Muscle layer of duodenum (tissue), 2 donors: ENCODE measurements around the gene SCO2.
A peak's percentile ranks its signal among the peaks of the same experiment; 100 is the strongest.

Experiments
- H3K27ac ChIP-seq: one replicate; pipeline ENCODE4 v1.7.0; 2013; ENCODE audit warnings: mild to moderate bottlenecking, low read length
- H3K27me3 ChIP-seq: one replicate; pipeline ENCODE4 v1.7.0; 2013; ENCODE audit warnings: low read depth, mild to moderate bottlenecking, control low read depth, low read length
- H3K36me3 ChIP-seq, 2 donors: one replicate each; pipeline ENCODE4 v1.7.0; 2013; ENCODE audit warnings: low read length in 2 of 2, control low read depth in 1 of 2, mild to moderate bottlenecking in 1 of 2; ENCODE audit not compliant: insufficient read depth in 2 of 2, control insufficient read depth in 1 of 2
- H3K4me1 ChIP-seq, 2 donors: one replicate each; pipeline ENCODE4 v1.7.0; 2013; ENCODE audit warnings: low read length in 2 of 2, mild to moderate bottlenecking in 2 of 2, control low read depth in 1 of 2, moderate library complexity in 1 of 2; ENCODE audit not compliant: insufficient read depth in 2 of 2, control insufficient read depth in 1 of 2
- H3K4me3 ChIP-seq, 2 donors: one replicate each; pipeline ENCODE4 v1.7.0; 2013; ENCODE audit warnings: low read length in 2 of 2, low read depth in 1 of 2, mild to moderate bottlenecking in 1 of 2
- H3K9me3 ChIP-seq, 2 donors: one replicate each; pipeline ENCODE4 v1.7.0; 2013; ENCODE audit warnings: low read length in 2 of 2, control low read depth in 1 of 2, mild to moderate bottlenecking in 1 of 2; ENCODE audit not compliant: control insufficient read depth in 1 of 2
- donor health status: healthy.

The SCO2 gene

DNA sequence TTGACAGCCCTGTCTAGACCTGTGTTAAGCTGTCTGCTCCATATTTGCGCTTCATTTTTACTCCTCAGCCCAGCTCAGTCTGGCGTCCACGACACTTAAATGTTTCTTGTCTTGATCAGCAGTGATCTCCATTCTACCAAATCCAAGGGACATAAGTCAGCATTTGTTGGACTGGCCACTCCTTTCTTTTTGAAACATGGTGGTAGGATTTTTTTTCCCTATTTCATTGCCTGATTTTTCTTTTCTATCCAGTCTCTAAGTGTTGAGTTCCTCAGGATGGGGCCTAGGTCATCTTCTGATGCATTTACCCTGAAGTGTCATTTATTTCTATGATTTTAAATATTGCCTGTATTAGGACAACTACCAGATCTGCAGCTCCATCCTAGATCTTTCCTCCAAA is 16.5 kb downstream of the SCO2 start:
- Histone ChIP-seq H3K4me3 (peak overlapping the region; percentile 76 to 79), H3K4me1 (peaks cover 0 to 26% of the 10 kb centered on the region in 2 donors), H3K9me3 (no peaks in the 10 kb centered on the region), H3K36me3 (peaks cover 0 to 13% of the 10 kb centered on the region in 2 donors), H3K27me3 (no peaks in the 10 kb centered on the region), H3K27ac (peak overlapping the region; percentile 47)

DNA sequence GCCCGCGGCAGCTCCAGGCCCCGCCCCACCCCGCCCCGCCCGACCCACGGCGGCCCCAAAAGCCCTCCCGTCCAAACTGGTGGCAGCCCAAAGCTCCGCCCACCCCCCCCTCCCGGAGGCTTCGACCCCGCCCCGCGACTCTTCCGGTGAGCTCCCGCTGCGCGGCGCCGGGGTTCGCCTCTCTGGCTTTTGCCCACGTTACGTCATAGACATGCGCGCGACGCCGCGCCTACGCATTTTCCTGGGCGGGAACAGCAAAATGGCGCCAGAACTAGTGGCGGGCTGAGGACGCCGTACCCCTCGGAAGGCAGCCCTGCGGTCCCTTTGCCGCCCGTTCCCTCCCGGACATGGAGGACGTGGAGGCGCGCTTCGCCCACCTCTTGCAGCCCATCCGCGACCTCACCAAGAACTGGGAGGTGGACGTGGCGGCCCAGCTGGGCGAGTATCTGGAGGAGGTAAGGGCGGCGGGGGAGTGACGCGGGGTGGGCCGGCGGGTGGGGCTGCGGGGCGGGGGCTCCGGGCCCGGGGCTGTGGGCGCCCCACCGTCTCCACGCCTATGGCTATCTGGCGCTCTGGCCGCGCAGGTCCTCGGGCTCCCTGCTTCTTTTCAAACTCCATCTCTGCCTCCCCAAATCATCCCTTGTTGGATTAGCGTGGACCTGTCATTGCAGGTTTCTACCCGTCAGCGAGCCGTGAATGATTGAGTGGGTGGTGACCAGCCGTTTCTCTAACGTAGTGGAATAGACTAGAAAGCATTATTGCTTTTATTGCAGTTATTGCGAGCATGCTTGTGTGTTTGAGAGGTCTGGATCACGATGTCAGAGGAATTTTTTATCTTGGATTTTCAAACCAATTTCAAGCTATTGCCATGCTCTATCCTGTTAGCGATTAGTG is 17.2 kb downstream of the SCO2 start, which contains the start of gene NCAPH2:
TSS of gene NCAPH2 (plus strand) at position 234 of the 894 bp plus-strand sequence. CDS start at position 348, 114 bp downstream.
- peaks cover 0 to 16% of the 10 kb centered on the region in 2 donors for H3K36me3 ChIP-seq
- H3K9me3 ChIP-seq: no peaks in the 10 kb centered on the region
- H3K4me3 ChIP-seq: peak within 1 kb of the TSS; percentile 90 to 99
- H3K4me1 ChIP-seq: peaks cover 0 to 26% of the 10 kb centered on the region in 2 donors
- H3K27ac ChIP-seq: peak within 1 kb of the TSS; percentile 63
- H3K27me3 ChIP-seq: no peaks in the 10 kb centered on the region

DNA sequence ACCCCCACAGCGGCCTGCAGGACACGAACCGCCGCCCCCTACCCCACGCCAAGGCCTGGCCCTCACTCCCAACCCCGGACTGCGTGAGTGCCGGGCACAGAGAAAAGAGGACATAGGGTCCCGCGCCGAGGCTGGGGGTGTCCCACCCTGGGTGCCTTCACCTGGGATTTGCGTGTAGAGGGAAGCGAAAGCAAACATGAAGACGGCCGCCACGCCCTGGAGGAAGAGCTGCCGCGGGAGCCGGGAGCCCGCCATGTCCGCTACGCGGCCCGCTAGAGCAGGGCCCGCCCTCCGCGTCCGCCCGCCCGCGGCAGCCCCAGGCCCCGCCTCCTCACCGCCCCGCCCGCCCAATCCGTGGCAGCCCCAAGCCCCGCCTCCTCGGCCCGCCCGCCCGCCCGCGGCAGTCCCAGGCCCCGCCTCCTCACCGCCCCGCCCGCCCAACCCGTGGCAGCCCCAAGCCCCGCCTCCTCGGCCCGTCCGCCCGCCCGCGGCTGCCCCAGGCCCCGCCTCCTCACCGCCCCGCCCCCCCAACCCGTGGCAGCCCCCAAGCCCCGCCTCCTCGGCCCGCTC is 17.9 kb downstream of the SCO2 start, which contains the start of gene LMF2:
TSS of gene LMF2 (minus strand) at position 282 of the 570 bp plus-strand sequence. CDS start at position 255, 27 bp downstream.
- no peaks in the 10 kb centered on the region for H3K9me3 ChIP-seq
- H3K4me3 ChIP-seq: peak within 1 kb of the TSS; percentile 90 to 99
- peaks cover 0 to 23% of the 10 kb centered on the region in 2 donors for H3K36me3 ChIP-seq
- H3K27me3 ChIP-seq: no peaks in the 10 kb centered on the region
- H3K27ac ChIP-seq: peak within 1 kb of the TSS; percentile 63
- H3K4me1 ChIP-seq: peaks cover 0 to 26% of the 10 kb centered on the region in 2 donors

DNA sequence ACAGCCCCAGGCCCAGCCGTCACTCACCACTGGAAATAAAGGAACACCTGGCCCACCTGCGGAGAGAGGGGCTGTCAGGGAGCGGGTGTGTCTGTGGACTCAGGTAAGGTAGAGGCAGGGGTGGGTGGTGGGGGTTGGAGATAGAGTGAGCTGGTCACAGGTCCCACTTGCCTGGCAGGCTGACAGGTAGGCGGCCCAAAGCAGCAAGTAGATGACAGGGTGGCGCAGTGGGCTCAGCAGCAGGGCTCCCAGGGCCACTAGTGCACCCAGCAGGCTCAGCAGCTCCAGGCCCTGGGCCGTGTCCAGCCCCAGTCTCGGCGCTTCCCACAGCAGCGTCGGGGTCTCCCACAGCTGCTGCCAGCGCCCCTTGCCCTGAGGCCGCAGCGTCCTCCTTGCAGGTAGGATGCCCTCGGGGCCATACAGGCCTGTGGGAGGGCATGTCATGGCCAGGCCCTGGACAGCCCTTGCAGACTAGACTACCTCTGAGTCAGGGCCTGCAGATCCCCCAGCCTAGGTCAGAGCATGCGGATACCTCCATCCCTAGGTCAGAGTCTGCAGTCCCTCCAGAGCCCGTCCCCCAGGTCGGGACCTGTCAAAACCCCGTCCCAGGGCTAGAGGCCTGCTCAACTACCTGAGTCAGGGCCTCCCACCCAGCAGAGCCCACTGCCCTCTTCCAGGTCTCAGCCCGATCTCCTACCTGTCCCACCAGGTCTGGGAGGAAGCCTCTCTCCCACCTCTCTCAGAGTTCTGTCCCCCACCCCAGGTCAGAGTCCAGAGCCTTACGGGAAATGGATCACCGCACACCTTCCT is 18.6 kb downstream of the SCO2 start:
- Histone ChIP-seq H3K4me1 (peaks cover 0 to 26% of the 10 kb centered on the region in 2 donors), H3K27me3 (no peaks in the 10 kb centered on the region), H3K36me3 (peaks cover 0 to 23% of the 10 kb centered on the region in 2 donors), H3K27ac (peak overlapping the region; percentile 63), H3K4me3 (peak overlapping the region; percentile 90 to 99), H3K9me3 (no peaks in the 10 kb centered on the region)

DNA sequence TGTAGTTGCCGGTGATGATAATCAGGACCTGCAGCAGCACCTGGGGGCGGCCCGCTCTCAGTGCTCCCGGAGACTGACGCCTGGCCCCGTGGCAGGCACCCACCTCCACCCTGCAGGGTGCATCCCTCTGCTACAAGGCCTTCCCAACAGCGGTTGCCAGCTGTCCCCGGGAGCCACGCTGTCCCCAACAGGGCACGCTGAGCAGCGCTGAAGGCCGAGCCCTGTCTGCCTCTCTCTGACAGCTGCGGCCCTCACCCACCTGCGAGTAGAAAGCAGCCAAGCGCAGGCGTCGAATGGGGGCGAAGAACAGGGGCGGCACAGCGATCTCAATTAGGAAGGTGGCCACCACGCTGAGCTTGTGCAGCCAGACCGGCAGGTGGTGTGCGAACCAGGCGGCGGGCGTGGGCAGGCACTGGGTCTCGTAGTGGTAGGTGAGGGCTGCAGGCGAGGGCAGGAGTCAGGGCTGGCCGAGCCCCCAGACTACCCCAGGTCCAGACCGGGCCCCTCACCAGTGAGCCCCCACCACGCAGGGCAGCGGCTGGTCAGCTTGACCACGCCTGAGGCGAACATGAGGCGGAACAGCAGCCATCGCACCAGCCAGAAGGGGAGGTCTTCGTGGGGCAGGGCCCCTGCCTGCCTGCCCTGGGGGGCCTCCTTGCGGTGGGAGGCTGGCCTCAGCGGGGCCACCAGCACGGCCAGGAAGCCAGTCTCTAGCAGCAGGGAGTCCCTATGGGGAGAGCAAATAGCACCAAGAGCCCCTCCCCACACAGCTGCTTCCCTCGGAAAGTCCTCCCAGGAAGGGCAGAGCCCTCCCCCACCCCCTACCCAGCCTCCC is 19.4 kb downstream of the SCO2 start:
- H3K27me3 ChIP-seq: no peaks in the 10 kb centered on the region
- peak overlapping the region; percentile 90 to 99 for H3K4me3 ChIP-seq
- H3K4me1 ChIP-seq: peaks cover 0 to 26% of the 10 kb centered on the region in 2 donors
- peaks cover 0 to 23% of the 10 kb centered on the region in 2 donors for H3K36me3 ChIP-seq
- H3K9me3 ChIP-seq: no peaks in the 10 kb centered on the region
- H3K27ac ChIP-seq: no peak overlapping the region

DNA sequence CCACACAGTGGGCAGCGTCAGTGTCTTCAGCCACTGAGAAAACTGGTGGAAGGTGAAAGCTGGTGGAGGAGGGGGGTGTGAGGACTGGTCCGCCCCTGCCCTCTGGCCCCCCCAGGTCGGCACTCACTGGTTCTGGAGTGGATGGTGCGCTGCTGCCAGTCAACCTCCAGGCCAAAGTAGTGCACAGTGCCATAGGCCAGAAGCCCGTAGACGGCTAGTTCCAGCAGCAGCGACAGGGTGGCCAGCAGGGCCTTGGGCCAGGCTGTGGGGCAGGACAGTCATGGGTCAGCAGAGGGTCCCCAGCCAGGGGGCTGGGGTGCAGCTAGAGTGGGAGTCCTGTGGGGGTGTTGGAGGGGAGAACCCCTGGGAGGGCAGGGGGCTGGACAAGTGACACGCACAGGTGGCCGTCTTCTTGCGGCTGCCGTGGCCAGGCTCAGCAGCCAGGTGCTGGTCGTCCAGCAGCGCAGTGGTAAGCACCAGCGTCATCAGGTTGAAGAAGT is 20.1 kb downstream of the SCO2 start:
- Histone ChIP-seq H3K27me3 (no peaks in the 10 kb centered on the region), H3K36me3 (peaks cover 0 to 23% of the 10 kb centered on the region in 2 donors), H3K4me3 (no peak overlapping the region), H3K9me3 (no peaks in the 10 kb centered on the region), H3K4me1 (peaks cover 0 to 26% of the 10 kb centered on the region in 2 donors), H3K27ac (no peak overlapping the region)

DNA sequence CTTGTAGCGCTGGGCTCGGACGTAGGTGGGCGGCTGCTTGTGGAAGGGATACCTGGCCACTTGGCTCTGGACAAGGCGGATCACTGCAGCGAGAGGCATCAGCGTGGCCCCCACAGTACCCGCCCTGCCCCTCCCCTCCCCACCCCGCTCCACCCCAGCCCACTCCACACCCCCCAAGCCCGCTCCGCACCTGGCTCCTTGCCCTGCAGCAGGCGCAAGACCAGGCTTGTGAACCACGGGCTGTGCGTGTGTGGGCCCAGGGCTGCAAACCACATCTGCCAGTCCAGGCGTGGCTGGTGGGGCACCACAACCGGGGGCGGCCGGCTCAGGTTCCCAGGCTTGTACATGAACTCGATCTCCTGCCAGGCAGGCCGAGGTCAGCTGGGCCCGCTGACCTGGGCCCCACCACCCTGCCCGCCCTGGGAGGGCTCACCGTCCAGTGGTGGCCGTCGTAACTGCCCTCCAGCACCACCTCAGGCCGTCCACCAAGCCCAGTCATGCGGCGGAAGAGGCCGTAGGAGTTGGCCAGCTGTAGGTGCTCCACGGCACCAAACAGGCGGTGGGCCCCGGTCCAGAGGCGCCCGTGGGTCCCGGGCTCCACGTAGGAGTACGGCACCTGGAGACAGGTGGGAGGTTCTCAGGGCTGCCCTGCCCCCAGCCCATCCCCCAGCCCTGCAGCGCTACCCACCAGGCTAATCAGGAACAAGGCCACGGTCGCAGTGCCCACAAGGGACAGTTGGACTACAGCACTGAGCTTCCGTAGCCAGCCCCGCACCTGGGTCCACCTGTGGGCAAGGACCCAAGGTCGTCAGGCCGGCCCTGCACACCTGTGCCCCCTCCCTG is 20.8 kb downstream of the SCO2 start:
- Histone ChIP-seq H3K9me3 (no peaks in the 10 kb centered on the region), H3K36me3 (peaks cover 0 to 23% of the 10 kb centered on the region in 2 donors), H3K27me3 (no peaks in the 10 kb centered on the region), H3K4me3 (no peak overlapping the region), H3K4me1 (peaks cover 0 to 25% of the 10 kb centered on the region in 2 donors), H3K27ac (no peak overlapping the region)

DNA sequence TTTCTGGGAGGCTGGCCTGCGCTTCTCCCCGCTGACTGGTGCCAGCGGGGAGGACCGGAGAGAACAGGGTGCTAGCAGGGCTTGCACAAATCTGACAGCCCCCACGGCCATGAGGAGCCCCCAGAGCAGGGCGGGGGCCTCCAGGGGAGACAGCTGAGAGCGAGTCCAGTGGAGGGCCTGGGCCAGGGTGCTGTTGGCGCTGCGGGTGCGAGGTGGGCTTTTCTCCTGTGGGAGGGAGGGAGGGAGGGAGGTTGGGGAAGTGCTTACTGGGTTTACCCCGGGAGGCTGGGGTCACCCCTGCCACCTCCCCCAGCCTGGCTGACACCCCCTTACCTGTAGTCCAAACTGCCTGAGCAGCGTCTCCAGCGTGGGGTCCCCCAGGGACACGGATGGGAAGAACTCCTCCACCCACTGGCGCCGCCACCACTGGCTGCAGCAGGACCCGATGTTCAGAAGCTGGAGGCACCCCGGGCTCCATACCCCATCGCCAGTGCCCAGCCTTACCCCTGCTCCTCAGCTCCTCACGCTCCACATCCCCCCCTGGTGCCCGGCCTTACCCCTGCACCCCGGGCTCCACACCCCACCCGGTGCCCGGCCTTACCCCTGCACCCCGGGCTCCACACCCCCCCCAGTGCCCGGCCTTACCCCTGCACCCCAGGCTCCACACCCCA is 21.8 kb downstream of the SCO2 start:
- H3K4me1 ChIP-seq: peaks cover 0 to 15% of the 10 kb centered on the region in 2 donors
- H3K36me3 ChIP-seq: peaks cover 0 to 23% of the 10 kb centered on the region in 2 donors
- no peaks in the 10 kb centered on the region for H3K27me3 ChIP-seq
- no peak overlapping the region for H3K4me3 ChIP-seq
- H3K9me3 ChIP-seq: no peaks in the 10 kb centered on the region
- H3K27ac ChIP-seq: no peak overlapping the region

DNA sequence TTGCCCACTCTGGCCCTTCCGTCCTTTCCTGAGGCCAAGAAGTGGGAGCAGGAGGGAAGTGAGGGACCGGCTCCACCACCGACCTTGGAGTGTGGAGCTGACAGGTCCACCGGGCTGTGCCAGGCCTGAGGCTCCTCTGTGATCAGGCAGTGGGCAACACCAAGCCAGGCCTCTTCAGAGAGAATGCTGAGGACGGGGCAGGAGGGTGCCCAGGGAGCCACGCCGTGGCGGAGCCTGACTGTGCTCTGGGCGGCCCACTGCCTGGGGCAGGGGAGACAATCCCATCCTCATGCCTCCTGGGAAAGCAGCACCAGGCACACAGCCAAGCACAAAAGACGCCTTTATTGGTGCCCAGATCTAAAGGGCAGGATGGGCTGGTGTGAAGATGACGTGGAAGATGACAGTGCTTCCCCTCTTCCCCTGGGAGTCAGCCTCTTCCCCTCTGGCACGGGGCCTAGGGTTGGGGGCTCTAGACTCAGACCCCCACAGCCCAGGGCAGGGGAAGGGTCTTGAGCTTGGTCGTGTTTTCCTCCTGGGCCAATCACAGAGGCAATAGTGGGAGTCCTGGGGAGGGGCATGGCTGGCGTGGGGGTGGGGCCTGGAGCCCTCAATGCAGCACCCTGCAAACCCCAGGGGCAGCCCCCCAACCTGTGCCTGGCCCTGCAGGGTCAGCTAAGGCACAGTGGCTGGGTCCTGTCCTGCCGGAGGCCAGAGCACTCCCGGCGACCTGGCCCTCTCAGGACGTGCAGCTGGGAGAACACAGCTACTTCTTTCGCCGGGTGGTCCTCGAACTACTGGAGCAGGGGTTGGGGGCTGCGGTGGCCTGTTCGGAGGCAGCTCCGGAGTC is 22.5 kb downstream of the SCO2 start:
- Histone ChIP-seq H3K4me3 (no peak overlapping the region), H3K27ac (no peak overlapping the region), H3K4me1 (peaks cover 0 to 16% of the 10 kb centered on the region in 2 donors), H3K36me3 (peaks cover 0 to 23% of the 10 kb centered on the region in 2 donors), H3K27me3 (no peaks in the 10 kb centered on the region), H3K9me3 (no peaks in the 10 kb centered on the region)
